ENCODE measurements around the gene TMEM121.

The TMEM121 gene

GRCh38 chr14:105486974-105487448, 39.4 kb upstream of the TMEM121 start:
- H3K4me3 ChIP-seq (ENCODE audit: low read depth, low read length): peak overlapping the region; percentile 13

- peak overlapping the region; percentile 13 for H3K4me3 ChIP-seq (ENCODE audit: low read depth, low read length)
Measured at GRCh38 chr14:105487449-105487985, 38.9 kb upstream of the TMEM121 start.

- no peak overlapping the region for H3K4me3 ChIP-seq (ENCODE audit: low read depth, low read length)
Measured at GRCh38 chr14:105487986-105488777, 38.2 kb upstream of the TMEM121 start.

- no peak overlapping the region for H3K4me3 ChIP-seq (ENCODE audit: low read depth, low read length)
Measured at GRCh38 chr14:105488781-105489541, 37.4 kb upstream of the TMEM121 start.

DNA sequence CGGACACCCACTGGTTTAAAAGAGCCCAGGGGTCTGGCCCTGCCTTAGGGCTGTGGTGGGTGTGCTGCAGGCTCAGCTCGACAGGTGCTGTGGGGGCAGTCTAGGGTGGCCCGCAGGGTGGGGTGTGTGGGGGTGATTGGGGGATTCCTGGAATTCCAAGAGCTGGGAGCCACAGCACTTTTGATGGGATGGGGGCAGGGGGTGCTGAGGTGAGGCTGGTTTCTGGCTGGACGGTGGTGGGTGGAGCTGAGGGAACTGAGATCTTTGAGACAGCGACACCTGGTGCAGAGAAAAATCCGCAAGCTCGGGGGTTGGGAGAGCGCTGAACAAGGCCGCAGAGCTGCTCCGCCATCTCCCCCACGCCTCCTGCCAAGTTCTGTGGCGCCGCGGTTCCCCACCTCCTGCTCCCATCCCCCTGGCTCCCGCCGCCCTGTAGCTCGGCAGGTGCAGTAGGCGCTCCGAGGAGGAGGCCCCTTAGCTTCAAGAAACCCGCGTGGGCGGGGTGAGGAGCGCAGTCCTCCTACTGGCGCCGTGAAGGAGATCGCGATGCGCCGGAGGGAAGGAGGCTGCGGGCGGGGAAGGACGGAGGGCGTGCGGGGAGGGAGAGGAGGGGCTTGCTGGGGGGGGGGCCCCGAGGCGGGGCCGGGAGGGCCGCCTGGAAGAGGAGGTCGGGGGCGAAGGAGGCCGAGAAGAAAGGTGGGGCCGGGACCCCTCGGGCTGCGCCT, 36.7 kb upstream of the TMEM121 start:
- H3K4me3 ChIP-seq (ENCODE audit: low read depth, low read length): peak overlapping the region; percentile 33

- peak overlapping the region; percentile 33 for H3K4me3 ChIP-seq (ENCODE audit: low read depth, low read length)
Measured at GRCh38 chr14:105490267-105490571, 36.2 kb upstream of the TMEM121 start.

- H3K4me3 ChIP-seq (ENCODE audit: low read depth, low read length): peak within 1 kb of the TSS; percentile 64
Measured at GRCh38 chr14:105490572-105491365, 35.6 kb upstream of the TMEM121 start, which contains the start of gene TEDC1. TEDC1 (plus strand) TSS chr14:105491246; CDS start chr14:105491376, 130 bp downstream.

DNA sequence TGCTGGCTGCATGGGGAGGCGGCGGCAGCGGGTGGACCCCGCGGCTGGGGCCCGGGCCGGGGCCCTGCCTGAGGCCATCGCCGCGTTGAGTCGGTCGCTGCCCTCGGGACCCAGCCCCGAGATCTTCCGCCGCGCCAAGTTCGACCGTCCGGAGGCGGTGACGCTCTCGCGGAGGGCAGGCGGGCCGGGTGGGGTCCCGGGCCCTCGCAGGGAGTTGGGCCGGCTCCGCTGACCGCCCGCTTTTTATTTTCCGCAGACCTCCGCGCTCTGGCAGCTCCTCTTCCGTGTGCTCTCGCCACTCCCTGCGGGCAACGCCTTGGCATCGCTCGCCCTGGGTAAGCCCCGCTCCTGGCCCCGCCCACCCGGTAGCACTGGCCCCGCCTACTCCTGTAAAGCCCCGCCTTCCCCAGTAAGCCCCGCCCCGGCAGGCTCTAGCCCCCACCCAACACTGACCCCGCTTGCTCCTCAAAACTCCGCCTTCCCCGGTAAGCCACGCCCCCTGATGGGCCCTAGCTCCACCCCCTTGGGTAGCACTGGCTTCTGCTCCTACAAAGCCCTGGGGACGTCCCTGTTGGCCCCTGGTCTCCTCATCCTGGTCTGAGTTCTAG, 34.9 kb upstream of the TMEM121 start:
- H3K4me3 ChIP-seq (ENCODE audit: low read depth, low read length): peak overlapping the region; percentile 64

DNA sequence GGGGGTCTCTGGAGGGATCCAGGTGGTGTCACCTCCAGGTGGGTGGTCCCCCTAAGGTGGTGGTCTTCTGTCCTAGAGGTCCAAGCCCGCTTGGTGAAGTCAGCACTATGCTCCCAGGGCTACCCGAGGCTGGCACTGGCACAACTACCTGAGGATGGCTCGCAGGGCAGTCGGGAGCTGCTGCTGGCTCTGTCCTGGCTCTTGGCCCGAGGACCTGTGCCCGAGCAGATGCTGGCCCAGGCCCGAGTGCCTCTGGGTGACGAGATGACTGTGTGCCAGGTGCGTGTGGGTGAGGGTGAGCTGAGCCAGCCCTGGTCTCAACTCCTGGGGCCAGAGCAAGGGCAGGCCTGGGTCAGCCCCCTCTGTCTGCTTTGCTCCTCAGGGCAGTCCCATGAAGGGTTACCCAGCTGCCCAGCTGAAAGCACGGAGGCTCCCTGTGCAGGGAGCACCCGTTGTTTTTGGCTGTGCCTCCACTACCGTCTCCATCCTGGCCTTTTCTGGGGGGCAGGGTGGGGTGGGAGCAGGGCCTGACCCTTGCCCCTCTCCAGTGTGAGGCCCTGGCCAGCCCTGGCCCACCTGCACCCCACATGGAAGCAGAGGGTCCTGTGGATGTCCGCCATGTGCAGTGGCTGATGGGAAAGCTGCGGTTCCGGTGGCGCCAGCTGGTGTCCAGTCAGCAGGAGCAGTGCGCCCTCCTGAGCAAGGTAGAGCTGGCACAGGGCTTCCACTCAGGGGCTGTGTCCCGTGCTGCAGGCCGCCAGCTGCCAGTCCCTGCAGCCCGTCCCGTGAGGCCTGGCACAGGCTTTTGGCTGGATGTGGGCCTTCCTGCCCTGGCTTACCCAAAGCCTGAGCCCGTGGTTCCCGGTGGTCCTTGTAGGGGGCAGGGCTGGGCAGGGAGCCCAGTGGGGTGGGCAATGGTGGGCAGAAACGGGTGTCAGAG, 34.1 kb upstream of the TMEM121 start:
- H3K4me3 ChIP-seq (ENCODE audit: low read depth, low read length): no peak overlapping the region

DNA sequence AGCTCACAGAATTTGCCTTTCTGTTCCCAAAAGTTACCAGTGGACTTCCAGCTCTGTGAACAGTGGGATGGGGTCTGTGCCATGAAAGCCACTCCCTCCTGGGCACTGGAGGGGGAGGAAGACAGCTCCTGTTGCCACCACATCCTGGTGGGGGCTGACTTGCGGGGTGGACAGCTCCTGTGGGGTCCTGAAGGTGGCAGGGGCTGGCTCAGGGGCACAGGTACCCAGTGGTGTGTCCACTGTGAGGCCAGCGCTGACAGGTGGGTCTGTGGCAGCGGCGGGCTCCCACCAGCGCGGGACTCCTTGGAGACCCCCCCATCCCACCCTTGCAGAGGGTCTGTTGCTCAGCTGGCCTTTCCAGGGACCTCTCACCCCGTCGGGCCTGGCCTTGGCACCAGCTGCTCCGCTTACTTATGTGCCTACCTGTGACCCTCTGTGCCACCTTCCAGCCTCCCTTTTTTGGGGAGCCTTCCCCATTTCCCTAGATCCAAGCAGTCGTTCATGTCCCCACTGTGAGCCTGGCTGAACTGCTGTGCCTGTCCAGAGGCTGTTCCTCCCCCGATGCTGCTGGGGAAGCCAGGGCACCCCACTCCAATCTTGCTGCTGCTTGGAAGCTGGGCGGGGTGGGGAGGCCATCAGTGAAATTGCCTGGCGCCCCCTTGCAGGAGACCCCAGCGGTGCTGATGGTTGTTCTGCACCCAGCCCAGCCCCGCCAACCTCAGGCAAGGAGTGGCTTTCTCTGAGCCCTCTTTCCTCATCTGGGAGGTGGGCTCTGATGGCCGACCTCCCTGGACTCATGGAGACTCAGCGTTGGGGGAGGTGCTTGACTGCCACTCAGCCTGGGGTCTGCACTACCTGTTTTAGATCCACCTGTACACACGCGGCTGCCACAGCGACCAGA, 33.2 kb upstream of the TMEM121 start:
- H3K4me3 ChIP-seq (ENCODE audit: low read depth, low read length): no peak overlapping the region

- H3K4me3 ChIP-seq (ENCODE audit: low read depth, low read length): no peak overlapping the region
Measured at GRCh38 chr14:105493921-105494605, 32.3 kb upstream of the TMEM121 start.

DNA sequence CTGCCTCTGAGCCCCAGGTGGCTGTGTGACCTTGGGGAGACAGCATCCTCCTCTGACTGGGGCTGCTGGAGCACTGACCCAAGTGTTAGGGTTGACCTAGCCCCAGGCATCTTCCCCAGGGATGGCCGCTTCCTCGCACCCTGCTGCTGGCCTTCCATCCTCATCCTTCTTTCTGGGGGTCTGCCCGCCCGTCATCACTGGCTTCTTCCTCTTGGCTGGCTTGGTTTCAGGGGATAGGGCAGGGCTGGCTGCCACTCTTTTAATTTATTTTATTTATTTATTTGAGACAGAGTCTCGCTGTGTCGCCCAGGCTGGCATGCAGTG, 31.8 kb upstream of the TMEM121 start:
- H3K4me3 ChIP-seq (ENCODE audit: low read depth, low read length): no peak overlapping the region

DNA sequence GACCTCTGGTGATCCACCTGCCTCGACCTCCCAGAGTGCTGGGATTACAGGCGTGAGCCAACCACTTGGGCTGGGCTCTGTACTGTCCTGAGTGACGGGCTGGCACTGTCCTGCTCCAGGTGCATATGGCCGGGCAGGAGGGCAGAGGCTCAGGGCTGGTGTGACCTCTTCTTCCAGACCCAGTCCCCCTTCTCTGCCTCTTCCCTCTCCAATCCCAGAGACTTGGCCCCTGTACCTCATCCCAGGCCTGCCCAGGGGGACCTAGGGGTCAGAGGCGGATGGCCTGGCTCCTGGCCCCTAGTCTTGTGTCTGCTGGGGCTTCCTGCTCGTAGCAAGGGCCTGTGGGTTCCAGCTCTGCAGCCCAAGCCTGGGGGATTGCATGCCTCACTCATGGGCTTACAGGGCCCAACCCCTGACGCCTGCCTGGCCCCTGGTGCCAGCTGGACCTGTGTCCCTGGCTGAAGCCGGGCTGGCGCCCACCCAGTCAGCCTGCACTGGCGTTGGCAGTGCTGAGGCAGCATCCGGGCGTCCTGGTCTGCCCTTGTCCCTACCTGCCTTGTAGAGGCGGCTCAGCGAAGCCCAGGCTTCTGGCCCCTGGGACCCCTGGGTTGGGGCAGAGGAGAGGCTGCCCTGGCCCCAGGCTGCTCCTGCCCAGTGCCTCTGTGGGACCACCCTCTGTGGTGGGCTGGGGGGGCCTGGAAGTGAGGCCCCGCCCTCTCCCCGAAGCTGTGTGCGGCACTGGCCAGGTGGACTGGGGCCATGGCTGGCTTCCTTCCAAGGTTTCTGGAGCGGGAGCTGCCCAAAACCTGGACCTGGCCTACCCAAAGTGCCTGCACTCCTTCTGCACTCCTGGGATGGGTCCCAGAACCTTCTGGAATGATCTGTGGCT, 31.0 kb upstream of the TMEM121 start:
- H3K4me3 ChIP-seq (ENCODE audit: low read depth, low read length): no peak overlapping the region

GRCh38 chr14:105495990-105496830, 30.2 kb upstream of the TMEM121 start:
- no peak overlapping the region for H3K4me3 ChIP-seq (ENCODE audit: low read depth, low read length)

GRCh38 chr14:105496831-105497591, 29.4 kb upstream of the TMEM121 start:
- H3K4me3 ChIP-seq (ENCODE audit: low read depth, low read length): no peak overlapping the region
